Fibroblast of pulmonary artery (primary cell): ENCODE results near the gene GP1BB.

Experiments
- DNase-seq: peaks from one replicate; pipeline ENCODE4 v3.0.0-alpha.2; 2010; ENCODE audit warnings: low read depth
- H3K4me3 ChIP-seq: replicated peaks from 2 replicates; pipeline ENCODE4 v1.5.1; 2011; ENCODE audit warnings: low read depth, mild to moderate bottlenecking, control low read depth, low read length, moderate library complexity
- TF ChIP-seq, protein P1 (sequence below): IDR thresholded peaks from 2 replicates; pipeline ENCODE4 v1.5.1; 2011; ENCODE audit warnings: mild to moderate bottlenecking, control low read depth, low read length, inconsistent platforms; ENCODE audit errors: missing control alignments

Gene GP1BB

DNA sequence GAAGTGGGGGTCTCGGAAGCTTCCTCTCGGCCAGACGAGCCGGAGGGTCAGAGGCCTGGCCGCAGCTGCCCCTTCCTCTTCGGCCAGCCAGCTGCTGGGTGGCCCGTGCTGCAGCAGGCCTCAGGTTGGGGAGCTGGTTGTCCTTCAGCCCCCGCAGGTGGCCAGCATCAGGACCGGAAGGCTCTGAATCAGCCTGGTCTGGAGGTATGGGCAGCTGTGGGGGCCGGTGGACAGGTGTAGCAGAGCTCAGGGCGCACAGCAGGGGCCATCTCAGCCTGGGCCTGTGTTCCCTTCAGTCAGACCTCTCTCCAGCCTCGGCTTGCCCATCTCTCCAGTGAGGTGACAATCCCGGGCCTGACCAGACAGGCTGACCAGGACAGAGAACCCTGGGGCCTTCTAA is 23.4 kb downstream of the GP1BB start:
- TF ChIP-seq, protein P1, sequence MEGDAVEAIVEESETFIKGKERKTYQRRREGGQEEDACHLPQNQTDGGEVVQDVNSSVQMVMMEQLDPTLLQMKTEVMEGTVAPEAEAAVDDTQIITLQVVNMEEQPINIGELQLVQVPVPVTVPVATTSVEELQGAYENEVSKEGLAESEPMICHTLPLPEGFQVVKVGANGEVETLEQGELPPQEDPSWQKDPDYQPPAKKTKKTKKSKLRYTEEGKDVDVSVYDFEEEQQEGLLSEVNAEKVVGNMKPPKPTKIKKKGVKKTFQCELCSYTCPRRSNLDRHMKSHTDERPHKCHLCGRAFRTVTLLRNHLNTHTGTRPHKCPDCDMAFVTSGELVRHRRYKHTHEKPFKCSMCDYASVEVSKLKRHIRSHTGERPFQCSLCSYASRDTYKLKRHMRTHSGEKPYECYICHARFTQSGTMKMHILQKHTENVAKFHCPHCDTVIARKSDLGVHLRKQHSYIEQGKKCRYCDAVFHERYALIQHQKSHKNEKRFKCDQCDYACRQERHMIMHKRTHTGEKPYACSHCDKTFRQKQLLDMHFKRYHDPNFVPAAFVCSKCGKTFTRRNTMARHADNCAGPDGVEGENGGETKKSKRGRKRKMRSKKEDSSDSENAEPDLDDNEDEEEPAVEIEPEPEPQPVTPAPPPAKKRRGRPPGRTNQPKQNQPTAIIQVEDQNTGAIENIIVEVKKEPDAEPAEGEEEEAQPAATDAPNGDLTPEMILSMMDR, result no peak
- H3K4me3 ChIP-seq, result no peak overlapping the region
- no peak for DNase-seq

DNA sequence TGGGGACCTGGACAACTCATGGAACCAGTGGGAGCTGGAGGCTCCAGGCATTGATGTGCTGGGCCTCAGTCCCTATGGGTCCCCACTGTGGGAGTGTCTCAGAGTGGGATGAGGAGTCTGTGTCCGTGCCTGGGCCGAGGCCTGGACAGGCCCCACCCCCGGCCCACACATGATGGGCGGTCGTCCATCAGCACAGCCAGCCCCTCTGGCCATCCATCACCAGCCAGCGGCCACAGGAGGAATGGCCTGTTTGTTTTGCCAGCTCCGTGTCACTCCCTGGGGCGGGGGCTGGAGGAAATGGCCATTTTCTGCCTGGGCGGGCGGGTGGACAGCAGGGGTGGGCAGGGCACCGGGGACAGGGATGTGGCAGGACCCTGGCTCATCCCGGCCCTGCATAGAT is 24.2 kb downstream of the GP1BB start:
- TF ChIP-seq, protein P1, result no peak
- no peak for DNase-seq
- H3K4me3 ChIP-seq, result no peak overlapping the region

DNA sequence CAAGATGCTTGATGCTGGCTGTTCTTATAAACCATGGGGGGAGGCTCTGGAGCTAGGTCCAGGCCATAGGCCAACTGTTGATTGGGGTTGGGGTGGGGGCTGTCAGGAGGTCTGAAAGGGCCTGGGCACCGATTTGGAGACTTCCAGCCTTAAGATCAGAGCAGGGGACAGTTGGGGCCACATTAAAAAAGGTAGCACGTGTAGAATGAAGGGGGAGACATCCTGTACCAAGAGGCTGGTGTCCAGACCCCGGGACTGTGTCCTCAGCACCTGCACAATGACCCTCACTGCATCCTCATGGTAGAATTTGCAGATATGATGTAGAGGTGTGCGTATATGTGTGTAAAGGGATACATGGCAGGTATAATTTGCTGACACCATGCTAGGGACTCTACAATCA is 24.8 kb downstream of the GP1BB start:
- TF ChIP-seq, protein P1, result no peak
- no peak overlapping the region for H3K4me3 ChIP-seq
- no peak for DNase-seq

DNA sequence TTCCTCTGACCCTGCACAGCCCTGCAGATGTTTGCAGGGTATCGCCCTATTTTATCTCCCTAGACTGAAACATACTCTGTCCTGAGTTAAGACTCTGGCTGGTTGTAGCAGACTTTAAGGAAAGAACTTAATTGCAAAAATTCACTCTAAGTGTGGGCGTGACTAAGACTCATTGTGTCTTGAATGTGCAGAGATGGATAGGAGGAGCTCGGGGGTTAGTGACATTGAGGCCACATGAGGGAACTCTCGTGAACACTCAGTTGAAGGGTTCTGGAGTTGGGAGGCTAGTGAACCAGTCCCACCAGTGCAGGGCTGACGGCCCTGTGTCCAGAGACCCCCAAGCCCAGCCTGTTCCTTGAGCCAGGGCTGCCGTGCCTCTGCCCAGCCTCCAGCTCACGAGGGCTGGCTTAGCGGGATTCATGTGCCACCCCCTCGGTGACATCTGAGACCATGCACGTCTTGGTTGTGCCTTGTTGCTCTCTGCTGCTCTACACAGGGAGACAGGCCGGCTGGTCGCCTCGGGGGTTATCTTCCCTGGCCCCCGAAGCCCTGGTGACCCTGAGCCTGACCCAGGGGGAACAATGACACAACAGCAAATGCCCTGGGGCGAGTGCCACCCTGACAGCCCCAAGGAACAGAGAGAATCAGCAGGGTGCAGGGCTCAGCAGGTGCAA is 25.8 kb downstream of the GP1BB start:
- TF ChIP-seq, protein P1, result no peak
- DNase-seq, result no peak
- H3K4me3 ChIP-seq, result no peak overlapping the region

DNA sequence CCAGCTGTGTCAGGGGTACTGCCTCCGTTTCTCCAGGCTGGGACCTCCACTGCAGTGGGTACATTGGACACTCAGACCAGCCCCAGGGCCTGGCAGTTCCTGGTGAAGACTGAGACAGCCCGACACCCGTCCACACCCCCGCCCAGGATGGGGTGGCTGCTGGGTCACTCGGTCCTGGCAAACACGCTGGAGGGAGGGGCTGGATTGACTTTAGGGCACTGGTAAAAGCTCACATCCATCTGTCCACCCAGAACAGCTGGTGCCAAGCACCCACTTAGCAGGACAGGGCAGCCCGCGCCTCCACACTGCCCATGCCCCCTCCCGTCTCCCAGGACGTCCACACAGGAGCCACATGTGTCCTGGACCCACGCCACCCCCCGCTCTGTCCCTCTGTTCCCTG is 26.5 kb downstream of the GP1BB start:
- no peak for DNase-seq
- TF ChIP-seq, protein P1, result no peak
- H3K4me3 ChIP-seq, result no peak overlapping the region

DNA sequence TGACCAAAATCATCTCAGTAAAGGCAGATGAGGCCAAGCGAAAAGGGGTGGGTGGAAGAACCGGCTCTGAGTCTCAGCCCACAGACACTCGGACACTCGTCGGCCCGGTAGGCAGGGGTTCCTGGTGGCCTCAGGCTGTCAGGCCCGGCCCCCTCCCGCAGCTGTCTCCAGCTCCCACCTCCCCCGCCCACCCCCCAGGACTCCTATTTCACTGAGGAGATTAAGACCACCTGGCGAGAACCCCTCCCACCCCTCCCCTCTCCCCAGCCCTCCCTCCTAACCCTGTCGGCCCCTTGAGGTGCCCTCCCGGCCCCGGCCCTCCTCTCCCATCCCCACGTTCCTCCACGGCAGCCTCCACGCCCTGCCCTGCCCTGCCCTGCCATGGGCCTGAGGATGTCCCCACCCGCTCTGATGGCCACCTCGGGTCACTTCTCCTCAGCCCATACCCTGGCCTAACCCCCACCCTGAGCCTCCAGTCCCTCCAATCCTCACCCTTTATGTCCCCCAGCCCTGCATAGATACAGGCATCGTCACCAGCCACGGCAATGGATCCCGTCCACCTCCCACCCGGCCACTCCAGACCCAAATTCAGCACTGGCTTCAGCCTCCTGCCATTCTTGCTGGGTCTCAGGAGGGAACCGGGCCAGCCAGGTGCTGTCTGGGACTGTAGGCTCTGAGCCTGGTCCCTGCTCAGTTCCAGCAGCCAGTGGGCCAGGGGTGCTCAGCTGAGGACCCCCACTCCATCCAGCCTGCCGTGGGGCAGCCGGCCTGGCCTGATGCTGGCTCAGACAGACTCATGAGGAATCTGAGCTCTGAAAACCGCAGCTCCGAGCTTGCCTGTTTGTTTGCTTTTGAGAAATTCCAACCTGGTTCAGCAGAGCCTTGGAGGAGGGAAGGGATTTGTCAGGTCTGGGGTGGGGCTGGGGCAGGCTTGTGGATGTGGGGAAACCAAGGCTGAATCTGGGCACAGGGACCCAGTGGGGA is 27.5 kb downstream of the GP1BB start:
- H3K4me3 ChIP-seq, result no peak overlapping the region
- no peak for DNase-seq
- TF ChIP-seq, protein P1, result no peak
